GM12878 (cell line): Measurements from ENCODE around the gene SMKR1. TPM values are rescaled to one million over a fixed set of nuclear protein-coding genes. Genes with fewer than 3 reads are reported as not detected.

Experiments used
- ATAC-seq: fragments of 200-7000 bp; cut with Tn5 transposase; 3 replicates; pipeline ENCODE4 v1.9.1; 2020; ENCODE audit warnings: mild to moderate bottlenecking, moderate library complexity
- BruUV-seq: library from RNA; stranded (reverse); fragments of 400-500 nt; replicated peaks from 2 replicates; lab custom pipeline; 2021; lab: Mats Ljungman, UMichigan
- CTCF ChIA-PET: fragments of 300-600 bp; sonication (Branson Sonifier 250); formaldehyde crosslinking; extraction: SDS; loops from one replicate; lab custom pipeline; 2021; ENCODE audit warnings: inconsistent platforms; lab: Yijun Ruan, JAX
- POLR2A ChIA-PET: fragments of 350-600 bp; formaldehyde crosslinking; extraction: SDS; loops from one replicate; lab custom pipeline; 2021; ENCODE audit warnings: inconsistent platforms; lab: Charles Lee
- RAD21 ChIA-PET: fragments of 300-600 bp; sonication (Branson Sonifier 250); formaldehyde crosslinking; loops from one replicate; lab custom pipeline; 2023; ENCODE audit warnings: antibody characterized with exemption; ENCODE audit not compliant: unreplicated experiment; lab: Charles Lee
- SMC1A ChIA-PET: fragments of 300-600 bp; sonication (Branson Sonifier 250); formaldehyde crosslinking; loops from one replicate; lab custom pipeline; 2023; ENCODE audit not compliant: unreplicated experiment, uncharacterized antibody; lab: Charles Lee
- DNase-seq: peaks from one replicate; pipeline ENCODE4 v3.0.0-alpha.2; 2011; ENCODE audit warnings: low read depth, low spot score
- FAIRE-seq: peaks from 3 replicates; lab custom pipeline; 2011; peaks lifted over from hg19 to GRCh38; lab: Jason Lieb, UNC
- H2AFZ ChIP-seq: 2 replicates; pipeline ENCODE4 v1.6.0; 2011; ENCODE audit warnings: low read depth, low read length, control low read depth; ENCODE audit not compliant: control insufficient read depth
- H3K27ac ChIP-seq: 2 replicates; pipeline ENCODE4 v1.5.1; 2011; ENCODE audit warnings: control low read depth; ENCODE audit not compliant: control insufficient read depth, insufficient read depth
- H3K27me3 ChIP-seq, 2 experiments: replicated peaks in 1 of 2; 2 replicates each; pipeline versions ENCODE4 v1.6.0 to v1.6.1; 2011; ENCODE audit warnings: low read length in 1 of 2; ENCODE audit not compliant: control insufficient read depth in 2 of 2, insufficient read depth in 2 of 2
- H3K36me3 ChIP-seq, 2 experiments: 2 replicates each; pipeline ENCODE4 v1.5.1; 2011; ENCODE audit warnings: low read length in 1 of 2; ENCODE audit not compliant: control insufficient read depth in 2 of 2, insufficient read depth in 2 of 2
- H3K4me1 ChIP-seq: 2 replicates; pipeline ENCODE4 v1.6.1; 2011; ENCODE audit warnings: mild to moderate bottlenecking, low read length, moderate library complexity, mixed read lengths; ENCODE audit not compliant: control insufficient read depth, insufficient read depth
- H3K4me2 ChIP-seq: 2 replicates; pipeline ENCODE4 v1.6.0; 2011; ENCODE audit warnings: control low read depth; ENCODE audit not compliant: control insufficient read depth, insufficient read depth
- H3K4me3 ChIP-seq: fragments of 200-600 bp; sonication (generic); 2 replicates; pipeline ENCODE4 v1.5.1; 2016
- H3K79me2 ChIP-seq: 2 replicates; pipeline ENCODE4 v1.6.0; 2011; ENCODE audit warnings: low read length; ENCODE audit not compliant: control insufficient read depth, insufficient read depth
- H3K9ac ChIP-seq: 2 replicates; pipeline ENCODE4 v1.8.0; 2011; ENCODE audit warnings: low read length, control low read depth, mixed read lengths; ENCODE audit not compliant: control insufficient read depth, insufficient read depth
- H3K9me3 ChIP-seq: replicated peaks from 3 replicates; pipeline ENCODE4 v1.5.1; 2011; ENCODE audit warnings: mild to moderate bottlenecking, low read length; ENCODE audit not compliant: control insufficient read depth, insufficient read depth
- H4K20me1 ChIP-seq: 2 replicates; pipeline ENCODE4 v1.6.0; 2011; ENCODE audit not compliant: control insufficient read depth, insufficient read depth
- FOS ChIP-seq: IDR thresholded peaks from 3 replicates; pipeline ENCODE4 v1.6.1; 2011; ENCODE audit warnings: borderline replicate concordance; ENCODE audit not compliant: insufficient read length; ENCODE audit errors: extremely low read depth
- NR2C2 ChIP-seq: IDR thresholded peaks from 2 replicates; pipeline ENCODE4 v1.6.1; 2011; ENCODE audit warnings: borderline replicate concordance, low read depth; ENCODE audit not compliant: control insufficient read depth, insufficient read length
- WGBS: methylation state at CpG from one replicate; pipeline ENCODE4 v1.1.6; 2016; ENCODE audit warnings: low lambda C conversion rate; ENCODE audit not compliant: insufficient replicate concordance, insufficient coverage; ENCODE audit errors: missing lambda C conversion rate; 5-methylcytosine and 5-hydroxymethylcytosine counted together
- in situ Hi-C: fragments of 300-500 bp; cut with MboI; formaldehyde crosslinking; loops from 9 replicates; pipeline ENCODE4 v1.14.3; 2018; ENCODE audit warnings: mixed read lengths
- intact Hi-C: fragments of 100-400 bp; cut with micrococcal nuclease; formaldehyde crosslinking; loops from one replicate; pipeline ENCODE4 v1.14.2; 2022; ENCODE audit not compliant: unreplicated experiment
- polyA plus RNA-seq, 11 experiments: library from polyadenylated mRNA; depleted of rRNA in 4 of 11; unstranded in 6 of 11; stranded (reverse) in 5 of 11; fragments of >200 nt; fragmentation: Nextera tagmentation in 4 of 11; fragmentation: Illumina TruSeq in 1 of 11; extraction: Ambion mirVana in 4 of 11; extraction: Trizol in 1 of 11; gene quantifications; 1 replicate in 1 of 11; 2 replicates in 10 of 11; pipeline versions ENCODE4 v1.2.1 to v1.2.3, GENCODE V29; 2011 to 2016; ENCODE audit warnings: inconsistent platforms in 2 of 11, missing spikeins in 2 of 11, low read depth in 1 of 11
- small RNA-seq: library from RNA; depleted of rRNA; stranded (forward); fragments of <200 nt; gene quantifications from one replicate; pipeline ENCODE3, GENCODE V24; 2014
- total RNA-seq, 4 experiments: library from RNA; depleted of rRNA in 3 of 4; stranded (reverse); fragments of >200 nt in 3 of 4; fragmentation: Illumina TruSeq in 1 of 4; extraction: Trizol in 1 of 4; gene quantifications; 2 replicates each; pipeline versions ENCODE4 v1.2.1 to v1.2.3, GENCODE V29; 2013 to 2021

Gene SMKR1
- total and polyA plus RNA-seq, 10 of the 15 experiments (the other 5 are each of a cell fraction or from before 2014, with no cell fraction given), result 0.37 to 2.6 (median 0.83) TPM

- WGBS, result 43% methylated on average over 12 of the region's 12 CpGs
- H3K27ac ChIP-seq, result no peak overlapping the region
- FAIRE-seq, result no peak
- ChIA-PET CTCF (no interaction called here), SMC1A (no interaction called here), RAD21 (no interaction called here), POLR2A (no interaction called here)
- no peak for DNase-seq
- no peak overlapping the region for H3K4me3 ChIP-seq
- no peaks in the 10 kb centered on the region for H3K9me3 ChIP-seq
- H3K79me2 ChIP-seq, result no peaks in the 10 kb centered on the region
- in situ Hi-C loops (no loop called here), intact Hi-C loops (no loop called here)
- no TSS peak for BruUV-seq
- ATAC-seq, result no peak
- H3K36me3 ChIP-seq, result no peaks in the 10 kb centered on the region
- no peak overlapping the region for H3K9ac ChIP-seq
- H4K20me1 ChIP-seq, result no peaks in the 10 kb centered on the region
- H3K4me2 ChIP-seq, result no peak overlapping the region
- no peak for TF ChIP-seq NR2C2
- TF ChIP-seq FOS, result no peak
- H3K4me1 ChIP-seq, result no peaks in the 10 kb centered on the region
- no peaks in the 10 kb centered on the region; a peak in 1 of 4 replicates for H3K27me3 ChIP-seq
- no peak overlapping the region for H2AFZ ChIP-seq
Measured at GRCh38 chr7:129561677-129562359, 59.5 kb downstream of the SMKR1 start.

Small RNAs within 50 kb of the gene (small RNA-seq; reads per million reads assigned to genes)
- gene RNU1-72P, result not detected
- not detected for gene SNRPGP3

Other genes starting within 250 kb of the SMKR1 start
- 1.7 and 1.9 TPM in 2 replicates for gene STRIP2, start 68.1 kb upstream of the SMKR1 start, total RNA-seq (2014; rRNA removed)
- gene STRIP2, start 68.1 kb upstream of the SMKR1 start, total RNA-seq (2014; rRNA removed; fragmentation: Illumina TruSeq; extraction: Trizol), result 1.1 and 1.5 TPM in 2 replicates
- gene STRIP2, start 68.1 kb upstream of the SMKR1 start, total RNA-seq (2021), result 1.7 and 1.8 TPM in 2 replicates
- 5.4 and 5.8 TPM in 2 replicates for gene STRIP2, start 68.1 kb upstream of the SMKR1 start, polyA plus RNA-seq (2011; rRNA removed)
- 1.2 and 1.8 TPM in 2 replicates for gene STRIP2, start 68.1 kb upstream of the SMKR1 start, polyA plus RNA-seq (2014; fragmentation: Illumina TruSeq; extraction: Trizol)
- gene STRIP2, start 68.1 kb upstream of the SMKR1 start, polyA plus RNA-seq (2014; fragmentation: Nextera tagmentation; extraction: Ambion mirVana), result under 1 TPM; 0.48 to 0.58 TPM
- 1.5 and 2.5 TPM in 2 replicates for gene STRIP2, start 68.1 kb upstream of the SMKR1 start, polyA plus RNA-seq (2014; rRNA removed)
- 1 to 10 TPM; 3.0 to 3.2 TPM for gene STRIP2, start 68.1 kb upstream of the SMKR1 start, polyA plus RNA-seq (2016; fragmentation: Nextera tagmentation; extraction: Ambion mirVana)
- 11.4 and 12.9 TPM in 2 replicates for gene NRF1, start 109.2 kb downstream of the SMKR1 start, total RNA-seq (2014; rRNA removed)
- 14.1 and 15.4 TPM in 2 replicates for gene NRF1, start 109.2 kb downstream of the SMKR1 start, total RNA-seq (2014; rRNA removed; fragmentation: Illumina TruSeq; extraction: Trizol)
- 17.4 and 19.8 TPM in 2 replicates for gene NRF1, start 109.2 kb downstream of the SMKR1 start, total RNA-seq (2021)
- 16.7 and 23.1 TPM in 2 replicates for gene NRF1, start 109.2 kb downstream of the SMKR1 start, polyA plus RNA-seq (2011; rRNA removed)
- 14.4 and 14.6 TPM in 2 replicates for gene NRF1, start 109.2 kb downstream of the SMKR1 start, polyA plus RNA-seq (2014; fragmentation: Illumina TruSeq; extraction: Trizol)
- 1 to 10 TPM; 3.5 TPM for gene NRF1, start 109.2 kb downstream of the SMKR1 start, polyA plus RNA-seq (2014; fragmentation: Nextera tagmentation; extraction: Ambion mirVana)
- gene NRF1, start 109.2 kb downstream of the SMKR1 start, polyA plus RNA-seq (2014; rRNA removed), result 17.0 and 17.3 TPM in 2 replicates
- gene NRF1, start 109.2 kb downstream of the SMKR1 start, polyA plus RNA-seq (2016; fragmentation: Nextera tagmentation; extraction: Ambion mirVana), result 10 to 100 TPM in 1 of 2 experiments, 1 to 10 TPM in 1; 8.5 to 10.0 TPM